ENCODE results near the gene PLCH1.

The PLCH1 gene

DNA sequence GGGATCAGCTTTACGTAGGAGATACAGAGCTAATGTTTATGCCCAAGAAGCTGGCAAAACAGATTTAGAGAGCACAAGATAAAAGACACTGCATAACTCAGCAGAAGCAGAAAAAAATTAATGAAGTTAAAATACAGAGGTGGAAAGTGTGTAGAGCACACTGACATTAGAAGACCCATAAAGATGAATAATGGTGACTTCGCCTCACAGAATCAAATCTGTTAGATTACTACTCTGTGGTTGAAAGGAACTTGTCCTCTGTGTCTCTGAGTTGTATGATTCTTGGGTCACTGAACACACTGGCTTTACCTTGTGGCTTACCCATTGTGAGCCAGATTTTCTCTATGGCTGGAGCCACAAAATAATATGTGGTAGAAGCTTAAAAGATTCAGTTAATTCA is 224.4 kb downstream of the PLCH1 start:
- no peak for DNase-seq

DNA sequence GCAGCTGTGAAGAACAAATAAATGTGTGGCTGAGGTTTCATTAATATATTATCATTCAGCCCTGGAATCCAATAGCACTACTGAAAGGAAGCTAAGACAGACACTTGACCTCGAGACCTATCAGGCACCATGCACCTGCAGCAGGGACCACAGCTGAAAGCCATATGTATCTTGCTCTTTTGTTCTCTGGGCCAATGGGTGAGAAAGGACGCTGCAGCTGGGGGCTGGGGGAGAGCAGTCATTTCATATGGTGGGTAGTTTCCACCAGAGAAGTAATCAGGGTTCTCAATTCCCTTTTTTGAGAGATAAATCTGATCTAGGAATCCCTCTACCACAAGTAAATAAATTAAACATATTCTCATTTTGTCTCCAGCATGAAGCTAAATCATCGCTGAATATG is 225.8 kb downstream of the PLCH1 start:
- DNase-seq = no peak

DNA sequence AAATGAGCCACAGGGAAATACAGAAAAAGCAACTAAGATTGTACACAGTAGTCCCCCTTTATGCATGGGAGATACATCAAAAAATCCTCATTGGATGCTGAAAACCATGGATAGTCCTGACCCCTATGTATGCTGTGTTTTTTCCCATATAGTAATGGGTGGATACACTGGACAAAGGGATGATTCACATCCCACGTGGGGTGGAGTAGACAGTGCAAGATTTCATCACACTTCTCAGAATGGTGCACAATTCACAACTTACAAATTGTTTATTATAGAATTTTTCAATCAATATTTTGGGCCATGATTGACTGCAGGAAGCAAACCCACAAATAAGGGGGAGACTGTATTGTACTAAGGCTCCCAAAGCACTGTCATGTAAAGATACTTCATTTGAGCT is 227.0 kb downstream of the PLCH1 start:
- no peak for DNase-seq

DNA sequence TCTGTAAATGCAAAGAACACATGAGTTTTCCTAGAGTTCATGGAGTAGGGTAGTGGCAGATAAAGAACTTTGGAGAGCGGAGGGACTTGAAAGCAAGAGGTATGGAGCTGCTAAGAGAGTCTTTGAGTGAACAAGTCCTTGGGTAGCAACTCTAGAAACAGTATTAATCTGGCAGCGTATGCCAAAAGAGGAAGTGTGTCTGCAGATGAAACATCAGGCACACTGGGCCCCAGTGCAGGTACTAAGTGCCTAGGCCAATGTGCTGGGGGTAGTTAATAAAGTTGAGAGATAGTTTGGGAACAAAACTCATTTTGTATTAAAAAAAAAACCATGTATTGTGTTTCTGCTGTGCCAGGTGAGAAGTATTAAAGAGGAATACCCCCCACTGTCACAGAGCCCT is 228.4 kb downstream of the PLCH1 start:
- no peak for DNase-seq

DNA sequence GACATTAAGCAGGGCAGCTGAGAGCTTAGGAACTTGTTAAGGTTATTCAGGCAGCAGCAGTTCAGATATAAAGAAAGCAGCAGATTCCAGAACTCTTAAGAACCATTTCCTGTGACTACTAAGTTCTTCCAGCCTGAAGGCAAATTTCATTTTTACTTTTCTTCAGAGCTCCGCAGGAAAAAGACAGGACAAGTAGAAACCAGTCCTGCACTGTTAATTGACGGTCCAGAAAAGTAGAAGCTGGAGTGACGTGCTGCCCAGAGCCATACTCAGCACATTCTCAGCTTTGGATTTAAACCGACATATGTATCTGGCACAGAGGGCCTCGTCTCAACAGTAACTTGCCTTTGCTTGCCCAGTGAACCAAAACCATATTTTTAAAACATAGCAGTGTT is 232.0 kb downstream of the PLCH1 start:
- DNase-seq = no peak

DNA sequence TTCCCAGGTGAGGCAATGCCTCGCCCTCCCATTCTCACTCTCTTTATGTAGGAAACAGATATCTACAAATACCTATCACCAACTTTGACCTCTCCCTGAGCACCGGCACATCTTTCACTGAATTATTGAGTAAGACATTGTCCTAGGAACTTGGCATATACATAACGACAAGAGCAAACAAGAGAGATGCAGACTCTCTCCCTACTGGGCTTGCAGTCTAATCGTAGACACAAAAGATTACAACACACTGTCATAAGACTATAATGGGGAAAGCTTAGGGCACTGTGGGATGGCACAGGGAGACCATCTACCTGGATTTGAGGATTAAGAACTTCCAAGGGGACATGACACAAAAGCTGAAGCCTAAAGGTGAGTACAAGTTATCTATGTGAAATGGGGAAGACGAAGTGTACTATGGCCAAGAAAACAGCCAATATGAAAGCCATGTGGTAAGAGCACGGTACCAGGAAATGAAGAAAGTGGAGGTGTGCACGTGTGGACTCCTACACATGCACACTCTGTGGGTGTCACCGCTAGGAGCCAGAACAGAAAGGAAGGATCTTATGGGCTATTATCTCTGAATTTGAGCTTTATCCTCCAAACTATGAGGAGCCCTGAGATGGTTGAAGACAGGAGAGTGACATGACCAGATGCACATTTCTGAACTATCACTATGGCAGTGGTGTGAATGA is 232.6 kb downstream of the PLCH1 start:
- DNase-seq = no peak

DNA sequence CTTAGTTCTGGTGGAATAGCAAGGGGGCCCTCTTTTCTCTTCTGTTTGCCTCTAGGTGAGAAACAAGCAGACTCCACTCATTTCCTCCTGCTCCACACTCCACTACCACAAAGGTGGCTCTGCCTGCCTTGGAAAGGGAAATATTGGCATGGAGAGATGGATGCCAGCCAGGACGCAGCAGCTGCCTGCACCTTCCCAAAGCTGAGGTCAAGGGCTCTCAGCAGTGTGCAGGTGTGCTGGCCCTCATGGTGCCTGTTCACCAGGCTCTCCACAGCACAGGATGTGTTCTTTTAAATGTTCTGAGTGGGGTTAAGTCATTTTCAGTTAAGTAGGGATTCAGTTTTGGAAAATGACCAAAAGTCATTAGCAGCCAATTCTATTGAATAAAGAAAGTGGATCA is 240.2 kb downstream of the PLCH1 start:
- peak; percentile 31 to 77 for DNase-seq

DNA sequence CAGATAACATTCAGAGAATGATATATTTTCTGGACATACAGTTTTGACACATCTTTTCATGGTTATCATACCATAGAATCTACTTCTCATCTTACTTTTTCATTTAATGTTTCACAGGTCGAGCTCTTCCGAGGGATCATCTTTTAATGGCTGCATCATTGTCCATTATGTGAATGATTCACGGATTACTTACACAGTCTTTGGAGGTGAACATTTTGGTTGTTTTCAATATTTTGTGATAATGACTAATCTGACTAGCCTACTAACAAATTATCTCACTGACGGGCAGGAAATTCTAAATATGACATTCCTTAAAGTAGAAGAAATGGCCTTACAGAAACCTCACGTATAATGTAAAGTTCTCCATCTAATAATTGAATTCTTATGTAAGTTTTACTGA is 242.2 kb downstream of the PLCH1 start:
- DNase-seq = no peak

DNA sequence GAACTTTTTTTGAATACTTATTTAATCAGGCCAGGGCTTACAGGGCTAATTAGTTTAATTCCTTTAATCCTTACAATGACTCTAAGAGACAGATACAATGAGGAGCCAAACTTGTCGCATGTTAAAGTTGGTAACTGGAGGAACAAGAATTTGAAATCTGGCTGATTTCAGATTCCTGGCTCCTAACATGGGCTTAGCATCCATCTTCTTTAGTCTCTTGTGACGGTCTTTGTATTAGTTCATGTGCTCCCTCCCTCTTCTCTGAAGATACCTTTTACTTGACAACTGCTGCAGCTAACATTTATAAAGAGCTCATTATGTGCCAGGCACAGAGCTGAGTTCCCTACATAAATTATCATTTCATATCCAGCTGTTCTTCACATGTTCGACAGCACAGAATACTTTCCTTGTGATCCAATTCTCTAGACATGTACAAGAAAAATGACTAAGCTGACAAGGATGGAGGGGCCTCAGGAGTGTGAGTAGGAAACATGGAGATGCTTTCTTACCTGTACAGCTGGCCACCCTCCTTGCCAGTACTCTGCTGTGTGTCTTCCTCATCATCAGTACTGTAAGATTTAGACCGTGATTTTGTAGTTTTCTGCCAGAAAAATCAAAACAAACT is 244.6 kb downstream of the PLCH1 start:
- no peak for DNase-seq

DNA sequence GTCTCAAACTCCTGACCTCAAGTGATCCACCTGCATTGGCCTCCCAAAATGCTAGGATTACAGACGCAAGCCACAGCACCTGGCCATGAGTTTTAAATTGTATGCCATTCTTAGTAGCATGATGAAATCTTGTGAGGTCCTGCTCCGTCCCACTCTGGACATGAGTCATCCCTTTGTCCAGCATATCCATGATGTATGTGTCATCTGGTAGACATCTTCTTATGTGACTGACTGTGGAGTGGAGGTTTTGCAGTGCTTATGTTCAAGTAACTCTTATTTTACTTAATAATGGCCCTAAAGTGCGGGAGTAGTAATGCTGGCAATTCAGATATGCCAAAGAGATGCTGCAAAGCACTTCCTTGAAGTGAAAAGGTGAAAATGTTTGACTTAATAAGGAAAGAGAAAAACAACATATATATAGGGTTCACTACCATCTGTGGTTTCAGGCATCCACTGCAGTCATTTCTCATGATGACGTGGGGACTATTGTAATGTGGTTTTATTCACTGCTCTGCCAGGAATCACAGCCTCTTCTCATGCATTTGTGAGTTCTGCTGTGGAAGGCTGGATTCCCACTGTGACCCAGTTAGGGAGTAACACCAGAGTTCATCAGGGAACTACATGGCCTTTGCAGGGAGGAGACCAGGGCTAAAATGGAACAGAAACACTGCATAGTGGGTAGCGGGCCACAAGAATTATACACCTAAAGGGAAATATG is 246.8 kb downstream of the PLCH1 start:
- no peak for DNase-seq

DNA sequence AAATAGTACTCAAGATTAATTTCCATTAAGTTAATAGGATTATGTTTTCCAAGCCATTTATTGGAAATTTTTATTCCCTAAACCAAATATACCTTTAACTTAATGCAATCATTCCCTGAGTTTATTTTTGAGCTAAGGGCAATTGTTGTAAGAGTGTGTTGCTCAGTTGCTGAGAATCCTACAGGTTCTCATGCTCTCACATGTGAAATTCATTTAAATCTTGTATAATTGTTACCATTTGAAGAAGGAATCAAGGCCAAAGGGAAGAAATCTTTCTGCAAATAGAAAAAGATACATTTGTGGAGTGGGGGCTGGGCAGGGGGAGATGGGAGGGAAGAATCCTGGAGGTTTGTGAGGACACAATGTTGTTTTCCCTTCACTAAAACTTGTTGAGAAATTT is 248.7 kb downstream of the PLCH1 start:
- DNase-seq = no peak

DNA sequence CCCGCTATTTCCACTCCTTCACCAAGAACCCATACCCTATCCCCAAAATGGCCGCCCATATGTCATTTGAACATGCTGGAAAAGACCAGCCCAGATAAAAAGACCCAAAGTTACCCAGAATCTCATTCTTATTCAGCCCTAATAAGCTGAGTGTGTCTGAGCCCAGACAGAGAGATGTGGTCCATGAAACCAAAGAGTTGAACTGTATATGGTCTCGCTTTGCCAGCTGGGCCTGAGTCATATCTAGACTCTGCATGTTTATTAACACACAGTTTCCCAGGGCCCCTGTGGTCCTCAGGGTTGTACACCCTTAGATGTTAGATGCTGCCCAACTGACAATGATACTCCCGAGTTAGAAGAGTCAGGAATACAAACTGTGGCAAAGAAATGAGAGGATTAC is 249.5 kb downstream of the PLCH1 start:
- no peak for DNase-seq

DNA sequence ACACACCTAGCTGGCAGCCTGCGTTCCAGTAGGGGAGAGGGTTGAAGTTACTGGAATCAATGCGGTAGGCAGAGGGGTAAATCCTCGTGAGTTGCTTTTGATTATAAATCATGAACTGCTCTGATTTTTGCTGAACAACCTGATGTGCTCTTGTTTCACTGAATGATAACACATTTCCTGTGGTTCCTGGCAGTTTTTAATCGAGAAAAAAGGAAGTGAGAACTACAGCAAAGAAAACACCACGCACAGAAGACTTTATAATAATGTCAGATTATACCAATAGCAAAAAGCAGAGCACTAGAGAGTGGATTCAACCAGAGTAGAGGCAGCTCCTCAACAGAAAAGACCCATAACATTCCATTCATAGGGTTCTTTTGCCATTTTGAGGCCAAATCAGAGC is 250.5 kb downstream of the PLCH1 start:
- no peak for DNase-seq

DNA sequence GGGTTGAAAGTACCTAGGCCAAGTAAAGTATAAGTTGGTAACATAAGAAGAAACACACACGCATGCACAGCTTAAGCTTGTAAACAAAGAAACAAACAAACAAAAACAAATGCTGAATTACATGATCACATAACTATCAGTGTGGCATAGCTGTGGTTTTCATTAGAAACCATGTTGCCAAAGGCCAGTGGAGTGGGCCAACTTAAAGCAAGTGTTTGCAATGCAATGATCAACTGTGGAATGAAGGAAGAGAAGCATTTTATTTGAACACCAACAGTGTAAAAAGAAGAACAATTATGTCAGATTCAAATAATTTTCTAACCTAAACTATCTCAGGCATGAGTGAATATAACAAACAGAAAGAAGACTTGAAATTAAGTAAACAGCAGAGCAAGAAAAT is 252.0 kb downstream of the PLCH1 start:
- no peak for DNase-seq

DNA sequence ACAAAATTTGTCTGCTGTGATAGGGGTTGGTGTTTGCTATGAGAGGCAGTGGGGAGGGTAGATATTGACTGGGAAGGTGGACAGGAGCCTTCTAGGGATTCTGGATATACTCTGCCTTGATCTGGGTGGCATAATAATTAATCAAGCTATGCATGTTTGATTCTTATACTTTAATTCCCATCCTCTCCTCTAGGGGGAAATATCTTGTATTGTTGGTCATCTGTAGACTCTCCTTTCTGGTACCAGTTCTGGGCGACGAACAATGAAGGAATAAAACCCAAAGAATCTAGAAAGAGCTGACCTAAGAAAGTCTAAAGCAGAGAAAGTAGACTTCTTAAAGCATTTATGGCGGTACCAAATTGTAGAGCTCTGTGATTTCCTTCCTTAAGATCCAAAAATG is 253.2 kb downstream of the PLCH1 start:
- DNase-seq = no peak

DNA sequence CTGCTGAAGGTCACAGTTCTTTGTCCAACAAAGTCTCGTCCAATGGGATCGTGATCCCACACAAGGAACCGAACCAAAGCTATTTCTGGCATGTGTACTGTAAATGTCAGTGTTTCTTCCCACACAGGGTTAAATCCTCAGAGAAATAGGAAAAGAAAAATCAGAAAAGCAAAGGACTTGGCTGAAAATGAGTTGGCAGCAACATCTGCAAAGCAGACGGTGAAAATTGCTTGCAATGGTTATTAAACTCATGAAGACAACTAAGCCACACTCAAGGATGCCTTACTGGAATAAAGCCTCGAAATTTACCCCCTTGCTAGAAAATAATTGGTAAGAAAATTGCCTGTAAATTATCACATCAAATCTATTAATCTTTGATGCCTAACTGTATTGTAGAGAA is 256.2 kb downstream of the PLCH1 start:
- no peak for DNase-seq

DNA sequence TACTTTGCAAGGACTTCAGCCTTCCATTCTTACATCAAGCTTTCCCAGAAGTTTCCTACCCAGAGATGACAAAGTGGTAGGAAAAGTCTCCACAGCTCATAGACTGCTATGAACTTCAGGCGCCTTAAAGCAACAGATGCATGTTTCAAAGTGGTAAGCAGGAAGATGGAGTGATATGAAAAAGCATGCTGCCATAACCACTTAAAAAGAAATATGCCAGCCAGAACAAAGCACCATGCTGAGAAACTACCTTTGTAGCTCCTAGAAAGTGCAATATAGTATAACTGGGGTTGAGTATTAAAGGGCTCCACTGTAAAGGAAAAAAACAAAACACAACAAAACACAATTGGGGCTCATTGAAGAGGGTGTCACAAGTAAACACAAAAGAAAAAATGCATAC is 259.0 kb downstream of the PLCH1 start:
- no peak for DNase-seq

DNA sequence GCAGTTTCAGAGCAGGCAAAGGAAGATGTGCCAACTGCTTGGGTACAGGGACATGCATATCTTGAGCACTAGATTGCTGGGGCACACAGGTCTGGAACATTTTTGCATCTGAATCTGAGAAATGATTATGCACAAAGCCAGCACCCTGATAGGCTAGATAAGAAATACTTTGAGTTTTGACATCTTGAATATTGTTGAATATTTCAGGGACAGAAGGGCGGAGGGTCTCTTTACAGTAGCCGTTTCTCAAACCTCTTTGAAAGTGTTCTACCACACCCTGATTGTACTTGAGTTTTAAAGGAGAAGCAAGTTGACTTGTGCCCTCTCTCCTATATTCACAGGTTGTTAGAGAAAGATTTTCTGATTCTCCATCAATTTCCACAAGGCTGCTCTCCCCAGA is 263.3 kb downstream of the PLCH1 start:
- DNase-seq = no peak

DNA sequence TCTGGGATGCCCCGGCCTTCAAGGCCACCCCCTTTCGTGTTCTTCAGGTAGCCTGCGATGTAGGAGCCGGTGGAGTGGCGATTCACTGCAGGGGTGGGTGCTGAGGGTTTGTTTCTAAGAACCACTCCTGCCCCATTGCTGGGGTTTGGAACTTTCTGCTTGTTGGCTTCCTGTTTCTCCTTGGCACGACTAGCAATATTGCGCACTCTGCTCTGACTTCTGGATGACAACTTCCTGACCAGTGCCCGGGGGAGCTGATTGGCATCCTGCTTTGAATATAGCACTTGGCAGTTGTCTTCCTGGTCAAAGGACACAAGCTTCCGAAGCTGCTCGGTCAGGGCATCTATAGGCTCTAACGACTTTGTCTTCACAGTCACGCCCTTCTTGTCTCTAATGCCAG is 263.8 kb downstream of the PLCH1 start:
- DNase-seq = no peak

DNA sequence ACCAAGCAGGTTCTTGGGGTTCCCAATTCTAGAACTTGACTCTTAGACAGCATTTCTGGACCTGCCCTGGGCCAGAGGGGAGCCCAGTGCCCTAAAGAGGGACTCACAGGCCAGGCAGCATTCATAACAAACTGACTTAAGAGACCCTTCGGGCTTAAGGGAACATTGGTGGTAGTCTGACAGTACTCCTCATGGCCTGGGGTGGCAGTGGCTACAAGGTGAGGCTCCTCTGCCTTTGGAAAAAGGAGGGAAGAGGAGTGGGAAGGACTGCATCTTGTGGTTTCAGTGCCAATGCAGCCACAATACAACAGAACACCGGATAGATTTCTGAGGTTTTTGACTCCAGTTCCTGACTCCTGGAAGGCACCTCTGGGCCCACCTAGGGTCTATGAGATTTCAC is 279.2 kb downstream of the PLCH1 start:
- no peak for DNase-seq

DNA sequence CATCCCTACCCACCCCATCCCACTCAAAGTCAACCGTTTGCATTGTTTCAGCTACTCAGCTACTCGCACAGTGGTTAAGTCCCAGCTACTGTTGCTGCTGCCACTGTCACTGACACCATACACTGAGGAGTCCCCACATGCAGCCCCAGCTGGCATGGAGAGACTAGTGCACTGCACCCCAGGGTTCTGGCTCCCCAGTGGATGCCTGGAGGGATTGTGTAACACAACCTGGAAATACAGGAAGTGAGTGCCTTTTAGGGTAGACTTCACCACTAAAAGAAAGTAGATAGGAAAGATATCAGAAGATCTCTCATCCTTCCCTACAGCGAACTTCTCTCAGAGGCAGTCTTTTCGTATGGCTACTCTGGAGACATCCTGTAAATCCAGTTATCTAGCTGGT is 282.2 kb downstream of the PLCH1 start:
- no peak for DNase-seq

DNA sequence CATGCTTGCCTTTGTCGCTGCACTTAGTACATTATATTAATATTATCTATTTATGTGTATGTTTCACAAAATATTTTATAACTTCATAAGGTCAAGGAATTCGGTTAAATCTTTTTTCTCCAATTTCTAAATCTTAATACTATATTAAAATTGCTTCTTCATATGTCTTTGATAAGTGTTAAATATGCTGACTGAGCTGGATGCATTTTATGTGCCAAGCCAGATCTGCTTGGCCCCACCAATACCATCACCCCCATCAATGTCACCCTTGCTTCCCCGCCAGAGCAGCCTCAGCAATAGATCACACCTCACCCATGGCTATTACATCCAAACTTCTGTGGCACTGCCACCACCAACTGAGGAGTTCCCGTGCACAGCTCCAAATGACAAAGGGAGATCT is 287.3 kb downstream of the PLCH1 start:
- no peak for DNase-seq

DNA sequence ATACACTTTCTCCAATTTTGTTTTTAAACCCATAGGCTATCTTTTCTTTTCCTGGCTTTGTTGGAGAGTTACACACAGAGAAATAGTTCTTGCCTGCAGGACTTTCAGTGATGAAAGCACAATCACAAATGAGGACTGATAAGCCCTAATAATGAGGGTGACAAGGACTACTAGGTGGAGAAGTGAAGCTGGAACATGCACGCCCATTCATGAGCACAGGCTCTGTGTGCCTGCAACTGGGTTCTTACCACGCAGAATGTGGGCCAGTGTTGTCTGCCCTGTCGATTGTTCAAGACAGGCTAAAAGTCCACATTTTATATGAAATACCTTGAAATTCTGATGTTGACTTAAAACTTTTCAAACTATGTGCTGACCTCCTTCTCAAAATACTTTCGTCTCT is 289.1 kb downstream of the PLCH1 start:
- DNase-seq = no peak

DNA sequence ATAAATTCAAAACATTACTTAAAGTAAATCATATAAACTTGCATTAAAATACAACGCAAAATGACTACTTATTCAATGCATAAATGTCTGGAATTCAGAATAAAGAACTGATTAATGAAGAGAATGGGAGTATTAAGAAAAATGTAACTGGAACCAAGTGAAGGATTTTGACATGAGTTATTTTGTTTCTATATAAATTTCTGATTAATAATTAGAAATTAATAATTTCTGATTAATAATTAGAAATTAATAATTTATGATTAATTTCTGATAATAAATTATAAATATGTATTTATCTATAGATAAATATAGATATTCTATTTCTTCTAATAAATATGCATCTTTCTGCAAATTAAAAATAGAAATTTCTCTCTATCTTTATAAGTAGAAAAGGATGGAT is 291.4 kb downstream of the PLCH1 start:
- DNase-seq = no peak

Measured in NCI-H524 (cell line).